Measurements from ENCODE around the gene NR2F6.

Gene NR2F6

DNA sequence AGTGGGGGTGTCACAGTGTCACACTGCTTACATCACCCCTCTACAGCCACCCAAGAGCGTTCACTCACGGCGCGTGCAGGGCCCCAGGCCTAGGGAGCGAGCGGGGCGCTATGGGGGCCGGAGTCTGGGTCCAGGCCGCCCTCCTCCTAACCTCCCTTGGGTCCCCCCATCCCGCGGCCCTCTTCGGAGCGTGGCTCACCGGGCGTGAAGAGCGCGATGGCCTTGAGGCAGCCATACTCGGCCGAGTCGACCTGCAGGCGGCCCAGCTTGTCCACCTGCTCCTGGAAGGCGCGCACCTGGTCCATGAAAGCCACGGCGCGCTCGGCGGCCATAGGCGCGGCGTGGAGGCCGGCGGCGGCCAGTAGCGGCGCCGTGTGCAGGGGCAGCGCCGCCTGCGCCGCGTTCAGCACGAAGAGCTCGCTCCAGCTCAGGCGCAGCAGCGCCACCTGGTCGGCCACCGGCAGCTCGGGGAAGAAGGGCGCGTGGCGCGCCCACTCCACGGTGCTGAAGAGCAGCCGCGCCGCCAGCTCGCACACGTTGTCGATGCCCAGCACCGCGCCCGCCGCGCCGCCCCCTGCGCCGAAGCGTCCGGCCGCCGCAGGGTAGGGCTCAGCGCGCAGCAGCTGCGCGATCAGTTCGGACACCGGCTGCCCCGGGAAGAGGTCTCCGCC lies 10.3 kb downstream of the NR2F6 start (continued):
- TF ChIP-seq ZNF16 (tag by site-specific recombination; IDR thresholded peaks at IDR 0.05; ENCODE audit: low read depth) (no peak), ZBTB48 (tag by site-specific recombination; IDR thresholded peaks at IDR 0.05) (peak; percentile 85; the same call in 1 of the 2 replicates), ZNF501 (tag by site-specific recombination; IDR thresholded peaks at IDR 0.05) (no peak), ZNF394 (tag by site-specific recombination; IDR thresholded peaks at IDR 0.05; ENCODE audit: borderline replicate concordance) (no peak), EGR2 (tag by site-specific recombination; IDR thresholded peaks at IDR 0.05; ENCODE audit: low read depth) (no peak), ZNF548 (tag by site-specific recombination; IDR thresholded peaks at IDR 0.05) (no peak), ZNF391 (tag by site-specific recombination; IDR thresholded peaks at IDR 0.05; ENCODE audit: borderline replicate concordance, low read depth) (no peak), KLF10 (tag by site-specific recombination; IDR thresholded peaks at IDR 0.05) (peak; percentile 64), ZNF777 (tag by site-specific recombination; IDR thresholded peaks at IDR 0.05; ENCODE audit: borderline replicate concordance) (no peak), ZNF341 (tag by site-specific recombination; IDR thresholded peaks at IDR 0.05; ENCODE audit: low read depth) (no peak), KLF1 (tag by site-specific recombination; IDR thresholded peaks at IDR 0.05) (no peak), SP7 (tag by site-specific recombination; IDR thresholded peaks at IDR 0.05) (no peak; the same call in 1 of the 2 replicates), ZBTB20 (tag by site-specific recombination; IDR thresholded peaks at IDR 0.05) (peak; percentile 87; the same call in 1 of the 2 replicates), ZSCAN30 (tag by site-specific recombination; IDR thresholded peaks at IDR 0.05) (peak; percentile 72), YY2 (tag by site-specific recombination; IDR thresholded peaks at IDR 0.05) (peak; percentile 62; the same call in 1 of the 2 replicates), ZNF48 (tag by site-specific recombination; IDR thresholded peaks at IDR 0.05) (no peak), ZNF366 (tag by site-specific recombination; conservative IDR thresholded peaks at IDR 0.05) (peak; percentile 75), ZNF10 (tag by site-specific recombination; IDR thresholded peaks at IDR 0.05) (peak; percentile 13; the same call in 1 of the 2 replicates), GLIS2 (tag by site-specific recombination; IDR thresholded peaks at IDR 0.05) (peak; percentile 60), ZNF324 (tag by site-specific recombination; IDR thresholded peaks at IDR 0.05) (no peak)
- TF ChIP-seq, protein P1, sequence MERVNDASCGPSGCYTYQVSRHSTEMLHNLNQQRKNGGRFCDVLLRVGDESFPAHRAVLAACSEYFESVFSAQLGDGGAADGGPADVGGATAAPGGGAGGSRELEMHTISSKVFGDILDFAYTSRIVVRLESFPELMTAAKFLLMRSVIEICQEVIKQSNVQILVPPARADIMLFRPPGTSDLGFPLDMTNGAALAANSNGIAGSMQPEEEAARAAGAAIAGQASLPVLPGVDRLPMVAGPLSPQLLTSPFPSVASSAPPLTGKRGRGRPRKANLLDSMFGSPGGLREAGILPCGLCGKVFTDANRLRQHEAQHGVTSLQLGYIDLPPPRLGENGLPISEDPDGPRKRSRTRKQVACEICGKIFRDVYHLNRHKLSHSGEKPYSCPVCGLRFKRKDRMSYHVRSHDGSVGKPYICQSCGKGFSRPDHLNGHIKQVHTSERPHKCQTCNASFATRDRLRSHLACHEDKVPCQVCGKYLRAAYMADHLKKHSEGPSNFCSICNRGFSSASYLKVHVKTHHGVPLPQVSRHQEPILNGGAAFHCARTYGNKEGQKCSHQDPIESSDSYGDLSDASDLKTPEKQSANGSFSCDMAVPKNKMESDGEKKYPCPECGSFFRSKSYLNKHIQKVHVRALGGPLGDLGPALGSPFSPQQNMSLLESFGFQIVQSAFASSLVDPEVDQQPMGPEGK (tag by site-specific recombination; IDR thresholded peaks at IDR 0.05) = peak; percentile 82
- TF ChIP-seq, protein P2, sequence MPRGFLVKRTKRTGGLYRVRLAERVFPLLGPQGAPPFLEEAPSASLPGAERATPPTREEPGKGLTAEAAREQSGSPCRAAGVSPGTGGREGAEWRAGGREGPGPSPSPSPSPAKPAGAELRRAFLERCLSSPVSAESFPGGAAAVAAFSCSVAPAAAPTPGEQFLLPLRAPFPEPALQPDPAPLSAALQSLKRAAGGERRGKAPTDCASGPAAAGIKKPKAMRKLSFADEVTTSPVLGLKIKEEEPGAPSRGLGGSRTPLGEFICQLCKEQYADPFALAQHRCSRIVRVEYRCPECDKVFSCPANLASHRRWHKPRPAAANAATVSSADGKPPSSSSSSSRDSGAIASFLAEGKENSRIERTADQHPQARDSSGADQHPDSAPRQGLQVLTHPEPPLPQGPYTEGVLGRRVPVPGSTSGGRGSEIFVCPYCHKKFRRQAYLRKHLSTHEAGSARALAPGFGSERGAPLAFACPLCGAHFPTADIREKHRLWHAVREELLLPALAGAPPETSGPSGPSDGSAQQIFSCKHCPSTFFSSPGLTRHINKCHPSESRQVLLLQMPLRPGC (tag by site-specific recombination; IDR thresholded peaks at IDR 0.05) = no peak
- TF ChIP-seq, protein P3, sequence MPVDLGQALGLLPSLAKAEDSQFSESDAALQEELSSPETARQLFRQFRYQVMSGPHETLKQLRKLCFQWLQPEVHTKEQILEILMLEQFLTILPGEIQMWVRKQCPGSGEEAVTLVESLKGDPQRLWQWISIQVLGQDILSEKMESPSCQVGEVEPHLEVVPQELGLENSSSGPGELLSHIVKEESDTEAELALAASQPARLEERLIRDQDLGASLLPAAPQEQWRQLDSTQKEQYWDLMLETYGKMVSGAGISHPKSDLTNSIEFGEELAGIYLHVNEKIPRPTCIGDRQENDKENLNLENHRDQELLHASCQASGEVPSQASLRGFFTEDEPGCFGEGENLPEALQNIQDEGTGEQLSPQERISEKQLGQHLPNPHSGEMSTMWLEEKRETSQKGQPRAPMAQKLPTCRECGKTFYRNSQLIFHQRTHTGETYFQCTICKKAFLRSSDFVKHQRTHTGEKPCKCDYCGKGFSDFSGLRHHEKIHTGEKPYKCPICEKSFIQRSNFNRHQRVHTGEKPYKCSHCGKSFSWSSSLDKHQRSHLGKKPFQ (tag by site-specific recombination; IDR thresholded peaks at IDR 0.05) = no peak
- TF ChIP-seq, protein P4, sequence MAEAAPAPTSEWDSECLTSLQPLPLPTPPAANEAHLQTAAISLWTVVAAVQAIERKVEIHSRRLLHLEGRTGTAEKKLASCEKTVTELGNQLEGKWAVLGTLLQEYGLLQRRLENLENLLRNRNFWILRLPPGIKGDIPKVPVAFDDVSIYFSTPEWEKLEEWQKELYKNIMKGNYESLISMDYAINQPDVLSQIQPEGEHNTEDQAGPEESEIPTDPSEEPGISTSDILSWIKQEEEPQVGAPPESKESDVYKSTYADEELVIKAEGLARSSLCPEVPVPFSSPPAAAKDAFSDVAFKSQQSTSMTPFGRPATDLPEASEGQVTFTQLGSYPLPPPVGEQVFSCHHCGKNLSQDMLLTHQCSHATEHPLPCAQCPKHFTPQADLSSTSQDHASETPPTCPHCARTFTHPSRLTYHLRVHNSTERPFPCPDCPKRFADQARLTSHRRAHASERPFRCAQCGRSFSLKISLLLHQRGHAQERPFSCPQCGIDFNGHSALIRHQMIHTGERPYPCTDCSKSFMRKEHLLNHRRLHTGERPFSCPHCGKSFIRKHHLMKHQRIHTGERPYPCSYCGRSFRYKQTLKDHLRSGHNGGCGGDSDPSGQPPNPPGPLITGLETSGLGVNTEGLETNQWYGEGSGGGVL (tag by site-specific recombination; IDR thresholded peaks at IDR 0.05) = no peak
- TF ChIP-seq, protein P5, sequence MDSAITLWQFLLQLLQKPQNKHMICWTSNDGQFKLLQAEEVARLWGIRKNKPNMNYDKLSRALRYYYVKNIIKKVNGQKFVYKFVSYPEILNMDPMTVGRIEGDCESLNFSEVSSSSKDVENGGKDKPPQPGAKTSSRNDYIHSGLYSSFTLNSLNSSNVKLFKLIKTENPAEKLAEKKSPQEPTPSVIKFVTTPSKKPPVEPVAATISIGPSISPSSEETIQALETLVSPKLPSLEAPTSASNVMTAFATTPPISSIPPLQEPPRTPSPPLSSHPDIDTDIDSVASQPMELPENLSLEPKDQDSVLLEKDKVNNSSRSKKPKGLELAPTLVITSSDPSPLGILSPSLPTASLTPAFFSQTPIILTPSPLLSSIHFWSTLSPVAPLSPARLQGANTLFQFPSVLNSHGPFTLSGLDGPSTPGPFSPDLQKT (IDR thresholded peaks at IDR 0.05; ENCODE audit: borderline replicate concordance, low read depth, low read length) = no peak
- TF ChIP-seq, protein P6, sequence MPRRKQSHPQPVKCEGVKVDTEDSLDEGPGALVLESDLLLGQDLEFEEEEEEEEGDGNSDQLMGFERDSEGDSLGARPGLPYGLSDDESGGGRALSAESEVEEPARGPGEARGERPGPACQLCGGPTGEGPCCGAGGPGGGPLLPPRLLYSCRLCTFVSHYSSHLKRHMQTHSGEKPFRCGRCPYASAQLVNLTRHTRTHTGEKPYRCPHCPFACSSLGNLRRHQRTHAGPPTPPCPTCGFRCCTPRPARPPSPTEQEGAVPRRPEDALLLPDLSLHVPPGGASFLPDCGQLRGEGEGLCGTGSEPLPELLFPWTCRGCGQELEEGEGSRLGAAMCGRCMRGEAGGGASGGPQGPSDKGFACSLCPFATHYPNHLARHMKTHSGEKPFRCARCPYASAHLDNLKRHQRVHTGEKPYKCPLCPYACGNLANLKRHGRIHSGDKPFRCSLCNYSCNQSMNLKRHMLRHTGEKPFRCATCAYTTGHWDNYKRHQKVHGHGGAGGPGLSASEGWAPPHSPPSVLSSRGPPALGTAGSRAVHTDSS (tag by site-specific recombination; IDR thresholded peaks at IDR 0.05) = peak; percentile 13; the same call in 1 of the 2 replicates
- TF ChIP-seq, protein P7, sequence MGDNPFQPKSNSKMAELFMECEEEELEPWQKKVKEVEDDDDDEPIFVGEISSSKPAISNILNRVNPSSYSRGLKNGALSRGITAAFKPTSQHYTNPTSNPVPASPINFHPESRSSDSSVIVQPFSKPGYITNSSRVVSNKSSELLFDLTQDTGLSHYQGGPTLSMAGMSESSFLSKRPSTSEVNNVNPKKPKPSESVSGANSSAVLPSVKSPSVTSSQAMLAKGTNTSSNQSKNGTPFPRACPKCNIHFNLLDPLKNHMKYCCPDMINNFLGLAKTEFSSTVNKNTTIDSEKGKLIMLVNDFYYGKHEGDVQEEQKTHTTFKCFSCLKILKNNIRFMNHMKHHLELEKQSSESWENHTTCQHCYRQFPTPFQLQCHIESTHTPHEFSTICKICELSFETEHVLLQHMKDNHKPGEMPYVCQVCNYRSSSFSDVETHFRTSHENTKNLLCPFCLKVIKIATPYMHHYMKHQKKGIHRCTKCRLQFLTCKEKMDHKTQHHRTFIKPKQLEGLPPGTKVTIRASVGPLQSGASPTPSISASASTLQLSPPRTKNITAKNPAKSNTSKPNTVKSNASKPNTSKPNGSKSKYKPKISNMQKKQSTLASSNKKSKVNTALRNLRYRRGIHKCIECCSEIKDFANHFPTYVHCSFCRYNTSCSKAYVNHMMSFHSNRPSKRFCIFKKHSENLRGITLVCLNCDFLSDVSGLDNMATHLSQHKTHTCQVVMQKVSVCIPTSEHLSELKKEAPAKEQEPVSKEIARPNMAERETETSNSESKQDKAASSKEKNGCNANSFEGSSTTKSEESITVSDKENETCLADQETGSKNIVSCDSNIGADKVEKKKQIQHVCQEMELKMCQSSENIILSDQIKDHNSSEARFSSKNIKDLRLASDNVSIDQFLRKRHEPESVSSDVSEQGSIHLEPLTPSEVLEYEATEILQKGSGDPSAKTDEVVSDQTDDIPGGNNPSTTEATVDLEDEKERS (tag by site-specific recombination; IDR thresholded peaks at IDR 0.05) = no peak

Data from HEK293 (cell line).